Melanocyte of skin (primary cell): ENCODE data around the gene GSPT2. TPM values are rescaled to one million over a fixed set of nuclear protein-coding genes. Genes with fewer than 3 reads are reported as not detected.

Source experiments
- total RNA-seq, 2 donors: library from RNA; depleted of rRNA; stranded (reverse); fragments of >200 nt; gene quantifications; 2 replicates each; pipeline ENCODE4 v1.2.3, GENCODE V29; 2012

Gene GSPT2
- 1 to 10 TPM; 5.2 to 7.7 TPM for total RNA-seq

GRCh38 chrX:51743179-51743957 lies at the start of gene GSPT2:
GSPT2 (plus strand) TSS chrX:51743442; CDS start chrX:51743627, 185 bp downstream.

GRCh38 chrX:51710277-51711164 lies 32.7 kb upstream of the GSPT2 start, which contains the start of gene CENPVL1:
CENPVL1 (plus strand) TSS chrX:51710512; CDS start chrX:51710512, 0 bp downstream.

Other genes starting within 250 kb of the GSPT2 start
- 1 to 10 TPM; 2.8 to 5.0 TPM for gene NUDT11, start 246.8 kb upstream of the GSPT2 start, total RNA-seq
- gene CENPVL3, start 124.5 kb upstream of the GSPT2 start, total RNA-seq: under 1 TPM in 1 of 2 donors, not detected in 1; 0.33 TPM
- not detected for gene CENPVL2, start 60.6 kb upstream of the GSPT2 start, total RNA-seq
- gene CENPVL1, start 32.9 kb upstream of the GSPT2 start, total RNA-seq: not detected
- gene MAGED1, start 150.2 kb downstream of the GSPT2 start, total RNA-seq: 100 to 1,000 TPM in 1 of 2 donors, 10 to 100 TPM in 1; 87.9 to 100 TPM